ENCODE data around the gene CCDC178. TPM values are rescaled to one million over a fixed set of nuclear protein-coding genes. Genes with fewer than 3 reads are reported as not detected.

Gene CCDC178
- total and polyA plus RNA-seq, 2 experiments from 2014 or later, result not detected

- 0% methylated on average over 1 of the region's 1 CpG for WGBS, 2 experiments (ENCODE audit: low coverage in 1 of 2, low lambda C conversion rate in 2 of 2, missing lambda C conversion rate in 2 of 2)
- Histone ChIP-seq H3K9me3 (ENCODE audit: low read depth) (no peaks in the 10 kb centered on the region), H2AFZ (no peak overlapping the region), H3F3A (ENCODE audit: insufficient read depth) (no peaks in the 10 kb centered on the region), H3K79me2 (ENCODE audit: insufficient read depth) (no peaks in the 10 kb centered on the region), H3K27me3 (replicated peaks; ENCODE audit: insufficient read depth) (no peaks in the 10 kb centered on the region), H3K27ac (no peak overlapping the region), H3K9me2 (ENCODE audit: insufficient read depth) (no peaks in the 10 kb centered on the region), H3K36me3 (ENCODE audit: low read depth) (no peaks in the 10 kb centered on the region), H3K4me2 (ENCODE audit: unreplicated experiment) (no peak overlapping the region), H3K4me1 (ENCODE audit: insufficient read depth) (no peaks in the 10 kb centered on the region), H3K9ac (no peak overlapping the region), H4K20me1 (ENCODE audit: insufficient read depth) (no peaks in the 10 kb centered on the region), H3K4me3 (no peak overlapping the region)
- in situ Hi-C loops (cut with MboI), result no loop called here
- DNase-seq, result no peak
- TF ChIP-seq EZH2 (IDR thresholded peaks at IDR 0.05; ENCODE audit: insufficient read depth, poor library complexity, severe bottlenecking) (no peak), EZH2phosphoT487 (IDR thresholded peaks at IDR 0.05; ENCODE audit: insufficient read depth, low read depth) (no peak)
Observed at GRCh38 chr18:33114749-33115148, 325.8 kb downstream of the CCDC178 start.

GRCh38 chr18:33113416-33113815, 327.1 kb downstream of the CCDC178 start:
- TF ChIP-seq EZH2phosphoT487 (IDR thresholded peaks at IDR 0.05; ENCODE audit: insufficient read depth, low read depth) (no peak), EZH2 (IDR thresholded peaks at IDR 0.05; ENCODE audit: insufficient read depth, poor library complexity, severe bottlenecking) (no peak)
- no peaks in the 10 kb centered on the region for H3F3A ChIP-seq (ENCODE audit: insufficient read depth)
- H4K20me1 ChIP-seq (ENCODE audit: insufficient read depth), result no peaks in the 10 kb centered on the region
- H3K27me3 ChIP-seq (replicated peaks; ENCODE audit: insufficient read depth), result no peaks in the 10 kb centered on the region
- no peak overlapping the region for H3K9ac ChIP-seq
- H3K36me3 ChIP-seq (ENCODE audit: low read depth), result no peaks in the 10 kb centered on the region
- no peak overlapping the region for H3K4me2 ChIP-seq (ENCODE audit: unreplicated experiment)
- H2AFZ ChIP-seq, result no peak overlapping the region
- in situ Hi-C loops (cut with MboI), result no loop called here
- H3K4me1 ChIP-seq (ENCODE audit: insufficient read depth), result no peaks in the 10 kb centered on the region
- WGBS, 2 experiments (ENCODE audit: low coverage in 1 of 2, low lambda C conversion rate in 2 of 2, missing lambda C conversion rate in 2 of 2), result 0 to 11% methylated on average over 1 of the region's 1 CpG
- H3K4me3 ChIP-seq, result no peak overlapping the region
- no peak for DNase-seq
- no peaks in the 10 kb centered on the region for H3K79me2 ChIP-seq (ENCODE audit: insufficient read depth)
- no peaks in the 10 kb centered on the region for H3K9me2 ChIP-seq (ENCODE audit: insufficient read depth)
- H3K27ac ChIP-seq, result no peak overlapping the region
- H3K9me3 ChIP-seq (ENCODE audit: low read depth), result no peaks in the 10 kb centered on the region

- no peaks in the 10 kb centered on the region for H3K36me3 ChIP-seq (ENCODE audit: low read depth)
- no peaks in the 10 kb centered on the region for H3F3A ChIP-seq (ENCODE audit: insufficient read depth)
- H3K27me3 ChIP-seq (replicated peaks; ENCODE audit: insufficient read depth), result no peaks in the 10 kb centered on the region
- no peak overlapping the region for H3K27ac ChIP-seq
- TF ChIP-seq EZH2phosphoT487 (IDR thresholded peaks at IDR 0.05; ENCODE audit: insufficient read depth, low read depth), result no peak
- no peak for TF ChIP-seq EZH2 (IDR thresholded peaks at IDR 0.05; ENCODE audit: insufficient read depth, poor library complexity, severe bottlenecking)
- H3K4me3 ChIP-seq, result no peak overlapping the region
- no peaks in the 10 kb centered on the region for H4K20me1 ChIP-seq (ENCODE audit: insufficient read depth)
- H3K4me2 ChIP-seq (ENCODE audit: unreplicated experiment), result no peak overlapping the region
- H3K4me1 ChIP-seq (ENCODE audit: insufficient read depth), result no peaks in the 10 kb centered on the region
- H3K9me2 ChIP-seq (ENCODE audit: insufficient read depth), result no peaks in the 10 kb centered on the region
- no peaks in the 10 kb centered on the region for H3K9me3 ChIP-seq (ENCODE audit: low read depth)
- no peak for DNase-seq
- H2AFZ ChIP-seq, result no peak overlapping the region
- H3K9ac ChIP-seq, result no peak overlapping the region
- in situ Hi-C loops (cut with MboI), result no loop called here
- no peaks in the 10 kb centered on the region for H3K79me2 ChIP-seq (ENCODE audit: insufficient read depth)
Observed at GRCh38 chr18:33107511-33107910, 333.0 kb downstream of the CCDC178 start.

GRCh38 chr18:33101316-33101715, 339.2 kb downstream of the CCDC178 start:
- no peak overlapping the region for H2AFZ ChIP-seq
- no peak for TF ChIP-seq EZH2phosphoT487 (IDR thresholded peaks at IDR 0.05; ENCODE audit: insufficient read depth, low read depth)
- 15 to 17% methylated on average over 3 of the region's 3 CpGs for WGBS, 2 experiments (ENCODE audit: low coverage in 1 of 2, low lambda C conversion rate in 2 of 2, missing lambda C conversion rate in 2 of 2)
- no peaks in the 10 kb centered on the region for H3K4me1 ChIP-seq (ENCODE audit: insufficient read depth)
- H3K9me2 ChIP-seq (ENCODE audit: insufficient read depth), result no peaks in the 10 kb centered on the region
- H3K36me3 ChIP-seq (ENCODE audit: low read depth), result no peaks in the 10 kb centered on the region
- in situ Hi-C loops (cut with MboI), result no loop called here
- DNase-seq, result no peak
- H3K4me2 ChIP-seq (ENCODE audit: unreplicated experiment), result no peak overlapping the region
- H3F3A ChIP-seq (ENCODE audit: insufficient read depth), result no peaks in the 10 kb centered on the region
- H3K27me3 ChIP-seq (replicated peaks; ENCODE audit: insufficient read depth), result no peaks in the 10 kb centered on the region
- H3K79me2 ChIP-seq (ENCODE audit: insufficient read depth), result no peaks in the 10 kb centered on the region
- no peak overlapping the region for H3K9ac ChIP-seq
- no peaks in the 10 kb centered on the region for H4K20me1 ChIP-seq (ENCODE audit: insufficient read depth)
- no peak overlapping the region for H3K4me3 ChIP-seq
- no peak overlapping the region for H3K27ac ChIP-seq
- H3K9me3 ChIP-seq (ENCODE audit: low read depth), result no peaks in the 10 kb centered on the region

- Histone ChIP-seq H3K9me3 (ENCODE audit: low read depth) (no peaks in the 10 kb centered on the region), H3K79me2 (ENCODE audit: insufficient read depth) (no peaks in the 10 kb centered on the region), H3K9ac (no peak overlapping the region), H3F3A (ENCODE audit: insufficient read depth) (no peaks in the 10 kb centered on the region), H3K36me3 (ENCODE audit: low read depth) (no peaks in the 10 kb centered on the region), H3K27ac (no peak overlapping the region), H2AFZ (no peak overlapping the region), H3K4me2 (ENCODE audit: unreplicated experiment) (no peak overlapping the region), H3K4me1 (ENCODE audit: insufficient read depth) (no peaks in the 10 kb centered on the region), H4K20me1 (ENCODE audit: insufficient read depth) (no peaks in the 10 kb centered on the region), H3K4me3 (no peak overlapping the region), H3K9me2 (ENCODE audit: insufficient read depth) (no peaks in the 10 kb centered on the region), H3K27me3 (replicated peaks; ENCODE audit: insufficient read depth) (no peaks in the 10 kb centered on the region)
- DNase-seq, result no peak
- TF ChIP-seq EZH2phosphoT487 (IDR thresholded peaks at IDR 0.05; ENCODE audit: insufficient read depth, low read depth), result no peak
- TF ChIP-seq EZH2 (IDR thresholded peaks at IDR 0.05; ENCODE audit: insufficient read depth, poor library complexity, severe bottlenecking), result no peak
- in situ Hi-C loops (cut with MboI), result no loop called here
- 8% methylated on average over 3 of the region's 3 CpGs for WGBS, 2 experiments (ENCODE audit: low coverage in 1 of 2, low lambda C conversion rate in 2 of 2, missing lambda C conversion rate in 2 of 2)
Observed at GRCh38 chr18:33099626-33100025, 340.9 kb downstream of the CCDC178 start.
